KOPT-K1 (cell line): ENCODE data around the gene HTR3A.

Source experiments
- H3K27ac ChIP-seq: fragments of 200-600 bp; sonication (generic); 2 replicates; pipeline ENCODE4 v1.5.1; 2016; ENCODE audit warnings: antibody characterized with exemption, mild to moderate bottlenecking, low read depth, low read length; ENCODE audit not compliant: poor library complexity, severe bottlenecking
- H3K36me3 ChIP-seq: fragments of 200-600 bp; sonication (generic); 2 replicates; pipeline ENCODE4 v1.5.1; 2017; ENCODE audit warnings: antibody characterized with exemption, mild to moderate bottlenecking, low read length, moderate library complexity; ENCODE audit not compliant: insufficient read depth
- H3K9me3 ChIP-seq: fragments of 200-600 bp; sonication (generic); 2 replicates; pipeline ENCODE4 v1.5.1; 2017; ENCODE audit warnings: antibody characterized with exemption, low read length, mild to moderate bottlenecking; ENCODE audit not compliant: insufficient read depth, poor library complexity, severe bottlenecking

Gene HTR3A

DNA sequence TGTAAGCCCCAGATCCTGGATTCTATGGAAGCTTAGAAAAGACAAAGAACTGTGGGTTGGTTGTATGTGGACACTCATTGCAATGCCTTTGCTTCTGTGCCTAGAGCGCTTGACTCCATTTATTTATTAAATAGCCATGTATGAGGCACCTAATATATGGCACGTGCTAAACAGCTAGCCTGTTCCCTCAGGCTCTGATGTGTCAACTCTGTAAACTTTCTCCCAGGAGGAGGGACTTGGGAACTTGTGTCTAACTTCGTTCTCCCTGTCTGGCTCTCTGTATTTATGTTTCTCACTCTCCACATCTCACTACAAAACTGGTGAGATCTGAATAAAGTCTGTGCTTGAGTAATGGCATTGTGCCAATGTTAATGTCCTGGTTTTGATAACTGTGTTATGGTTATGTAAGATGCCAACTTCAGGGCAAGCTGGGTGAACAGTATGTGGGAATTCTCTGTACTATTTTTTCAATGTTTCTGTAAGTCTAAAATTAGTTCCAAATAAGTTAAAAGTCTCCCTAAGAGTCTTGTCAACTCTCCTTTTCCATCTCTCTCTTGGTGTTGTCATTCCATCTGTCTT, 50.5 kb downstream of the HTR3A start:
- Histone ChIP-seq H3K9me3 (no peaks in the 10 kb centered on the region), H3K36me3 (no peaks in the 10 kb centered on the region), H3K27ac (no peak overlapping the region)

- Histone ChIP-seq H3K27ac (no peak overlapping the region), H3K36me3 (no peaks in the 10 kb centered on the region), H3K9me3 (no peaks in the 10 kb centered on the region)
Measured at GRCh38 chr11:114026355-114026754, 51.4 kb downstream of the HTR3A start.

DNA sequence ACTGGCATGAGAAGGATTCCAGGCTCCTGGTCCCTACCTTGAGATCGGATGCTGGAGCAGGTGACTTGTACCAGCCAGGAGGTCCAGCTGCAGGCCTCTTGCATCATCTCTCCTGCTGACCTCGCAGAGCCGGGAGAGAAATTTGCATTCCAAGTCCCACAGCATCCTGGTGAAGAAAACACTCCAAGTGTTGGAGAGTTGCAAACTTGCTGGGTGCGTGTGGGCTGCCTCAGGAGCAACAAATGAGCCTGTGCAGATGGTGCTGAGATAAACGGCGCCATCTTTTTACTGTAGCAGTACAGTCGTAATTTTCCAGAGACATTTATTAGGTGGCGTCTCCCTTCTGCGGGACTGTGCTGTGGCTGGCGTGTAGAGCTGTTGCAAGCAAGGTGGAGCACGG, 52.5 kb downstream of the HTR3A start:
- Histone ChIP-seq H3K9me3 (no peaks in the 10 kb centered on the region), H3K36me3 (no peaks in the 10 kb centered on the region), H3K27ac (no peak overlapping the region)

DNA sequence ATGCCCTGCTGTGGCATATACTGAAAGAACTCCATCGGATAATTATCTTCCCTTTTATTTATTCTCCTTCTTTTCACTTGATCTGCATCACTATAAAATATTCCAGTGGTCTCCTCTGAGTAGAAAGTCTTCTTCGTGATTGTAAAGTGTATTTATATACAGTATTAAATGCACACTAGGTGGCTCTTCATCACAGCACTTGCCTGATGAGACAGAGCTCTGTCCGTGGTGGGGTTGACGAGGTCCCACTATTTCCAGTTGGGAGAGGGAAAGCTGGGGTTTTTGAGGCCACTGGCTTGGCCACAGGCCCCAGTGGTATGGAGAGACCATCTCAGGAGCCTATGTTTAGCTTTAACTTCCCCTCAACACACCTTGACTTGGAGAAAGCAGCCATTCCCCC, 53.0 kb downstream of the HTR3A start:
- Histone ChIP-seq H3K36me3 (no peaks in the 10 kb centered on the region), H3K9me3 (no peaks in the 10 kb centered on the region), H3K27ac (no peak overlapping the region)

DNA sequence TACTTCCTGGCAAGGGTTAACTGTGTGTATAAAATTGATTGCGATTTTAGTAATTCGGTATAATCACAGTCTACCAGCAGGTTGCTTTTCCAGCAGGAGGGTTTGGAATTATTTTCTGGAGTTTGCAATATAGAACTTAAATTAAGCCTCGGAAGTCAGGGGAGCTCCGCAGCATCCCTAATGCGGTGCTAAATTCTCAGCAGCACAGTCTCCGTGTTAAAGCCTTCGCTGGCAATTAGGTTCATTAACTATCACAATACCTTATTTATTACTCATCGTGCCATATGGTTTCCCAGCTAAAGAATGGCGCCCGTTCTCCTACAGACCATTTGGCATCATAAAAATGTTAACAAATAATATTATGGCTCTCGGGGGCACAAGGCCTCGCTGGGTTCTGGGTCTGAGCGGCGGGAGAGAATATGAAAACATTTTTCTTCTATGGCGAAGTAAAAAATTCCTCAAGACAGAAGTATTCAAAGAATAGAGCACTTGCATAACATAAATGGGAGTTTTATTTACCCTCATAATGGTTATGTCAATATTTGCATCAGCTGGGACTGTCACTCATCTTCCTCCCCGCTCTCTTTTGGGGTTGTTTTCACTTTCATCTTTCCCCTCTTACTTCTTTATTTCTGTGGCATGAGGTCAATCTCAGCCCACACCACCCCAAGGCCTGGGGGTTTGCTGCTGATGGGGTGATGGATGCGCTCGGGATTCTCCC, 56.5 kb downstream of the HTR3A start:
- Histone ChIP-seq H3K9me3 (no peaks in the 10 kb centered on the region), H3K27ac (no peak overlapping the region), H3K36me3 (no peaks in the 10 kb centered on the region)

- Histone ChIP-seq H3K9me3 (no peaks in the 10 kb centered on the region), H3K27ac (no peak overlapping the region), H3K36me3 (no peaks in the 10 kb centered on the region)
Measured at GRCh38 chr11:114031967-114032320, 57.0 kb downstream of the HTR3A start.

DNA sequence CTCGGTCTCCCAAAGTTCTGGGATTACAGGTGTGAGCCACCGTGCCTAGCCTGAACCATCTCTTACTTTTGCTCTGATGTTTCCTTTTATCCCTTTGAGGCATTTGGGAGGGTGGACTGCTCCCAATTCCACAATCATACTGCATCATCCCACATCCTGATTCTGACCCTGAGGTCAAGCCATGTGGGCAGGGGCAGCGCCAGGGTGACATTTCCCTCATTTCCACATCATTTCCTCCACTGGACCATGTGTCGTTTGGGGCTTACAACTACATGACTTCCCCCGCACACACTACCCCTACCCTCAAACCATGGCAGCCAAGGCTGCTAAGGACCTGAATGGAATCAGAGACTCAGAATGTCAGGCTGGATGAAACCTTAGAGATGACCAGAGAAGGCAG, 58.2 kb downstream of the HTR3A start:
- H3K27ac ChIP-seq, result no peak overlapping the region
- no peaks in the 10 kb centered on the region for H3K36me3 ChIP-seq
- no peaks in the 10 kb centered on the region for H3K9me3 ChIP-seq

GRCh38 chr11:114033572-114033971, 58.7 kb downstream of the HTR3A start:
- H3K9me3 ChIP-seq, result no peaks in the 10 kb centered on the region
- H3K27ac ChIP-seq, result no peak overlapping the region
- H3K36me3 ChIP-seq, result no peaks in the 10 kb centered on the region

GRCh38 chr11:114034956-114035355, 60.0 kb downstream of the HTR3A start:
- Histone ChIP-seq H3K27ac (no peak overlapping the region), H3K36me3 (no peaks in the 10 kb centered on the region), H3K9me3 (no peaks in the 10 kb centered on the region)

DNA sequence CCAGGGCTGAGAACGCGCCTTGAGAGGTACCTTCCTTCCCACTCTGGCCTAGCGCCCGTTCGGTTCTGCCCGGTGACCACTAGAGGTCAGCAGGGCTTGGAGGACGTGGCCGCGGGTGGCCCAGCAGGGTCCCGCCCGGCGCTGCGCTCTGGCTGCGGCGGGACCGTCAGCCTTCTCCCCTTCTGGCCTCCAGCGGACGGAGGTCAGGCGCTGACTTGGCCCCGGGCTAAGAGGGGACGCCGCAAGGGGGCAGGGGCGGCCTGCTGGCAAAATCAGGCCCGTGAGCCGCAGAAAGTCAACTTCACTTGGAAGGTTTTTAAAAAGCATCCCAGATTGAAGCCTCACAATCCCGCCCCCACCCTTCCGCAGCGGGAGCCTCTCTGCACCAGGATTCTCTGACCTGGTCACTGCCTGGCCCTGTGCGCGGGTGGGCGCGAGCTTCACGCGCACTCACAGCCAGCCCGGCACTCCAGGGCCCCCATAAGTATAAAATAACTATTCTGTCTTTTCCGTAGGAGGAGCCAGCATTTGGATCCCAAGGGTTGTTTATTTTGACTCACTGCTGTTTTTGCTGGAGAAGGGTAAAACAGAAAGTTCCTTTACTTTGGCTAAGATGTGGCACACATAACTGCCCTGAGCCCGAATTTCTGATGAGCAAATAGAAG, 61.4 kb downstream of the HTR3A start:
- no peaks in the 10 kb centered on the region for H3K36me3 ChIP-seq
- no peak overlapping the region for H3K27ac ChIP-seq
- no peaks in the 10 kb centered on the region for H3K9me3 ChIP-seq

DNA sequence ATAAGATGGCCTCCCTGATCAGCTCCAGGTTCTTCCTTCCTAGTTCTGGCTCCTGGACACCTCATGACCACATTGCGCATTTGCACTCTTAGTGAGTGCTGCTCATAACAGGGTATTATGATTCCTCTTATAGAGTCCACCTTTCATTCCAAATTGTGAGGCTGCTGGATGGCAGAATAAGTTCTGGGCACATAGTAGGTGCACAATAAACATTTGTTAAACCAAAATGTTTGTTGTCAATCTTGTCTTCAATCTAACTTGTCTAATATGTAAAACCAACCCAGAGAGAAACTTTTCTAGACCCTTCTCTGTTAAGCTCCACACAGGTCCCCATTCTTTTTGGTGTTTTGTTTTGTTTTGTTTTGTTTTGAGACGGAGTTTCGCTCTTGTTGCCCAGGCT, 62.0 kb downstream of the HTR3A start:
- H3K9me3 ChIP-seq, result no peaks in the 10 kb centered on the region
- no peaks in the 10 kb centered on the region for H3K36me3 ChIP-seq
- H3K27ac ChIP-seq, result no peak overlapping the region

- H3K36me3 ChIP-seq, result no peaks in the 10 kb centered on the region
- H3K9me3 ChIP-seq, result no peaks in the 10 kb centered on the region
- no peak overlapping the region for H3K27ac ChIP-seq
Measured at GRCh38 chr11:114039551-114039950, 64.6 kb downstream of the HTR3A start.
